Gastrocnemius medialis (tissue), 4 donors: ENCODE results near the gene AIF1L. TPM values are rescaled to one million over a fixed set of nuclear protein-coding genes. Genes with fewer than 3 reads are reported as not detected.

Experiments
- ATAC-seq, 2 donors: fragments of 150-250 bp; one replicate each; pipeline ENCODE4 v1.9.1; 2016
- DNase-seq, 2 donors: peaks; one replicate each; pipeline ENCODE4 v3.0.0-alpha.2; 2019
- H3K27ac ChIP-seq, 4 donors: fragments of 200-600 bp; sonication (generic); 1 replicate in 1 of 4; 2 replicates in 3 of 4; pipeline ENCODE4 v1.5.1; 2016 to 2018; ENCODE audit warnings: mild to moderate bottlenecking in 2 of 4, moderate library complexity in 1 of 4
- H3K27me3 ChIP-seq, 3 donors: fragments of 200-600 bp; sonication (generic) in 2 of 3; 1 replicate in 1 of 3; 2 replicates in 2 of 3; pipeline versions ENCODE4 v1.5.1 to v1.6.0; 2016 to 2019; ENCODE audit warnings: mild to moderate bottlenecking in 1 of 3, moderate library complexity in 1 of 3
- H3K36me3 ChIP-seq, 2 donors: fragments of 200-600 bp; sonication (generic) in 1 of 2; one replicate each; pipeline ENCODE4 v1.5.1; 2017 to 2018
- H3K4me1 ChIP-seq, 2 donors: fragments of 200-600 bp; sonication (generic) in 1 of 2; one replicate each; pipeline ENCODE4 v1.5.1; 2016 to 2017; ENCODE audit warnings: mild to moderate bottlenecking in 2 of 2
- H3K4me3 ChIP-seq, 4 donors: fragments of 200-600 bp; sonication (generic) in 3 of 4; 1 replicate in 1 of 4; 2 replicates in 3 of 4; pipeline ENCODE4 v1.5.1; 2016 to 2019; ENCODE audit warnings: mild to moderate bottlenecking in 2 of 4
- H3K9me3 ChIP-seq, 3 donors: fragments of 200-600 bp; sonication (generic) in 2 of 3; 1 replicate in 1 of 3; 2 replicates in 2 of 3; pipeline ENCODE4 v1.5.1; 2016 to 2019
- CTCF ChIP-seq, 5 experiments: fragments of 450-650 bp in 3 of 5; fragments of 200-600 bp in 2 of 5; sonication (generic) in 2 of 5; IDR thresholded peaks in 4 of 5; conservative IDR thresholded peaks in 1 of 5; 1 replicate in 4 of 5; 2 replicates in 1 of 5; pipeline ENCODE4 v1.5.1; 2016 to 2019; ENCODE audit warnings: antibody characterized with exemption in 5 of 5, mild to moderate bottlenecking in 3 of 5, moderate library complexity in 3 of 5
- POLR2A ChIP-seq, 2 donors: fragments of 450-650 bp; IDR thresholded peaks; one replicate each; pipeline ENCODE4 v1.6.1; 2017; ENCODE audit warnings: antibody characterized with exemption in 2 of 2, mild to moderate bottlenecking in 2 of 2, moderate library complexity in 2 of 2
- in situ Hi-C, 4 donors: fragments of 200-750 bp; cut with MboI; loops; one replicate each; pipeline versions ENCODE4 v1.15.0 to v1.8.0; 2017; ENCODE audit warnings: low sequenced_read_pairs in 4 of 4
- intact Hi-C: fragments of 100-400 bp; cut with DNase I; formaldehyde crosslinking; loops from one replicate; pipeline ENCODE4 v1.15.1; 2023; ENCODE audit warnings: low total_unique reads
- total RNA-seq, 4 donors: library from RNA; depleted of rRNA; stranded (reverse); fragments of >200 nt; gene quantifications; one replicate each; pipeline versions ENCODE4 v1.1.0 to v1.2.3, GENCODE V29; 2016

Gene AIF1L
- total RNA-seq, 4 donors from 2014 or later, result 7.5 to 10.6 (median 8.9) TPM

DNA sequence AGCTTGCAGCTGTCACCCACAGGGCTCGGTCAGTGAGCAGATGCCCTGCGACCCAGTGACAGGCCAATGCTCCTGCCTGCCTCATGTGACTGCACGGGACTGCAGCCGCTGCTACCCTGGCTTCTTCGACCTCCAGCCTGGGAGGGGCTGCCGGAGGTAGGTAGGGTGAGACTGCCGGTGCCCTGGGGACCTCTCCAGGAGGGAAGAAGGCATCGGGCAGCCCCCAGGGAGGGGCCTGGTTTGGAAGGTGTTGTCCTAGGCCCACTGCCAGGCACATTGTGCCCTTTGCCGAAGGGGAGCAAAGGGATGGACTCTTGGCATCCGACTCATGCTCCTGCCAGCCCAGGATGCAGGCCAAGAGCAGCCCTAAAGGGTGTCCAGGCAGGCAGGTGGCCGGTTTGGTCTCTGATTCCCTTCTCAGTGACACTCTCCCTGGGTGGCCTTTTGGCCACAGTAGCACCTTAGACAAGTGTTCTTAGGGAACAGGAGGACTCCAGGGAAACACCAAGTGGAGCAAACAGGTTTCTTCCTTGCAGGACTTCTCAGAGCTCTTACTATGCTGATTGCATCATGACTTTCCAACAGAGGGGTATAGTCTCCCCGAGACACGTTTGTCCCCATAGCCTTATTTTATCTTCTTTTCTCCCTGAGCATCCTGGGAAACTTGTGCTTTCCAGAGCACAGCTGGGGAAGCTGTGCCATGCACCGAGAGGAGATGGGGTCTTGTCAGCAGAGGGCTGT, 28.1 kb upstream of the AIF1L start:
- no peak overlapping the region for H3K27ac ChIP-seq
- no peak overlapping the region for H3K4me3 ChIP-seq
- peaks cover 0 to 4% of the 10 kb centered on the region in 2 donors for H3K4me1 ChIP-seq
- in situ Hi-C loops, result no loop called here
- no peaks in the 10 kb centered on the region for H3K9me3 ChIP-seq
- DNase-seq, result no peak
- peak in 1 of 2 donors; percentile 39 for ATAC-seq
- H3K36me3 ChIP-seq, result no peaks in the 10 kb centered on the region
- TF ChIP-seq POLR2A (IDR thresholded peaks at IDR 0.05) (no peak), CTCF (IDR thresholded peaks at IDR 0.05 in 4 of 5, conservative IDR thresholded peaks at IDR 0.05 in 1 of 5) (no peak)
- intact Hi-C loops, result no loop called here
- peaks cover 0 to 7% (median 0%) of the 10 kb centered on the region in 3 donors for H3K27me3 ChIP-seq

- Histone ChIP-seq H3K36me3 (no peaks in the 10 kb centered on the region), H3K27ac (no peak overlapping the region), H3K4me1 (peaks cover 0 to 4% of the 10 kb centered on the region in 2 donors), H3K27me3 (peaks cover 0 to 5% (median 0%) of the 10 kb centered on the region in 3 donors), H3K9me3 (no peaks in the 10 kb centered on the region), H3K4me3 (no peak overlapping the region)
- in situ Hi-C loops, result no loop called here
- TF ChIP-seq CTCF (IDR thresholded peaks at IDR 0.05 in 4 of 5, conservative IDR thresholded peaks at IDR 0.05 in 1 of 5) (no peak), POLR2A (IDR thresholded peaks at IDR 0.05) (no peak)
- ATAC-seq, result no peak
- intact Hi-C loops, result no loop called here
- no peak for DNase-seq
Measured at GRCh38 chr9:131069699-131070098, 26.6 kb upstream of the AIF1L start.

DNA sequence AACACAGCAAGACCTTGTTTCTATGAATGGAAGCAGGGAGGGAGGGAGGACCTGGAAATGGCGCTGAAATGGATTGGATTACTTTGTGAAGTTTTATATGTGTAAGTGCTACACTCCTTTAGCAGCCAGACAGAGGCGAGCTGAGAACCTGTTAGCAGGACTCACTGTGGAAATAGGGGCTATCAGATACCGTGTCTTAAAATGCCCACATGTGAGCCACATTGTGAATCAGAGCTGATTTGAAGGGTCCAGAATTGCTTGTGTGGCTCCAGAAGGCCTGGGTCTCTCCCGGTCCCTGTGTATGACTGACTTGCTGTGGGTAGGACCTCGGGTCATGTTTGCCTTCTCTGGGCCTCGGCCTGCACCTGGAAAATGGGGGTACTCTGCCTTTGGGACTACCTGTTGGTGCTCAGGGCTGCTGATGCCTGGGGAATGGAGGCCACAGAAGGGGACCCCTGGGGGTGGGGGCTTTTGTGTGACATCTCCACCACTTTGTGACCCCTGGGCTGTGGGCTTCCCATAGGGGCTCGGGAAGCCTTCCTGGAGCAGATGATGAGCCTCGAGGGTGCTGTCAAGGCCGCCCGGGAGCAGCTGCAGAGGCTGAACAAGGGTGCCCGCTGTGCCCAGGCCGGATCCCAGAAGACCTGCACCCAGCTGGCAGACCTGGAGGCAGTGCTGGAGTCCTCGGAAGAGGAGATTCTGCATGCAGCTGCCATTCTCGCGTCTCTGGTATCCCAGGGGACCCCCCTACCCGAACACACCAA, 24.0 kb upstream of the AIF1L start:
- intact Hi-C loops, result no loop called here
- ATAC-seq, result peak in 1 of 2 donors; percentile 25

DNA sequence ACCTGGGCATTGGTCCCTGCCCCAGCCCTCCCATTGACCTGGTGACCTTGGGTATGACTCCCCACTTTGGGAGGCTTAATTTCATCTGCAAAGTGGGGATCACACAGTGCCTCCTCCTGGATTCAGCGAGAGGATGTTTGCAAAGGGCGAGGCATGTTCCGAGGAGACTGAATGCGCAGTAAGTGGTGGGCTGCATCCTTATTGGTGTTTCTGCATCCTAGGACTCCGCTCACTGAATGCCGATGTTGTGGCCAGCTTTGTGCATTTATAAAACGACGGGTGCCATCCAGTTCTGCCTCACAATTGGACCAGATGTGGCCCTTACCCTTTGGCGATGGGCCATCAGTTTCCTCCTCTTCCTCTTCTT, 23.5 kb upstream of the AIF1L start:
- H3K4me3 ChIP-seq, result no peak overlapping the region
- H3K27ac ChIP-seq, result no peak overlapping the region
- no peak for TF ChIP-seq CTCF (IDR thresholded peaks at IDR 0.05 in 4 of 5, conservative IDR thresholded peaks at IDR 0.05 in 1 of 5)
- no peak for TF ChIP-seq POLR2A (IDR thresholded peaks at IDR 0.05)
- ATAC-seq, result no peak
- H3K4me1 ChIP-seq, result peaks cover 0 to 4% of the 10 kb centered on the region in 2 donors
- DNase-seq, result no peak
- H3K36me3 ChIP-seq, result no peaks in the 10 kb centered on the region
- H3K27me3 ChIP-seq, result no peaks in the 10 kb centered on the region
- in situ Hi-C loops (no loop called here), intact Hi-C loops (no loop called here)
- H3K9me3 ChIP-seq, result no peaks in the 10 kb centered on the region

More for the DNA sequence above, 24.0 kb upstream of the AIF1L start:
- Histone ChIP-seq H3K4me1 (peaks cover 0 to 4% of the 10 kb centered on the region in 2 donors), H3K27me3 (no peaks in the 10 kb centered on the region), H3K4me3 (no peak overlapping the region), H3K36me3 (no peaks in the 10 kb centered on the region), H3K9me3 (no peaks in the 10 kb centered on the region), H3K27ac (no peak overlapping the region)
- in situ Hi-C loops, result no loop called here
- no peak for TF ChIP-seq CTCF (IDR thresholded peaks at IDR 0.05 in 4 of 5, conservative IDR thresholded peaks at IDR 0.05 in 1 of 5)
- DNase-seq, result no peak
